ENCODE measurements around the gene SARDH.

GRCh38 chr9:133725886-133726285 is 12.3 kb downstream of the SARDH start:
- TF ChIP-seq CTCF (IDR thresholded peaks at IDR 0.05) (no peak), POLR2A (IDR thresholded peaks at IDR 0.05) (no peak)
